ENCODE measurements around the gene POPDC2. TPM values are rescaled to one million over a fixed set of nuclear protein-coding genes. Genes with fewer than 3 reads are reported as not detected.

The POPDC2 gene
- total RNA-seq, 1 experiment from 2014 or later: 0.37 TPM

DNA sequence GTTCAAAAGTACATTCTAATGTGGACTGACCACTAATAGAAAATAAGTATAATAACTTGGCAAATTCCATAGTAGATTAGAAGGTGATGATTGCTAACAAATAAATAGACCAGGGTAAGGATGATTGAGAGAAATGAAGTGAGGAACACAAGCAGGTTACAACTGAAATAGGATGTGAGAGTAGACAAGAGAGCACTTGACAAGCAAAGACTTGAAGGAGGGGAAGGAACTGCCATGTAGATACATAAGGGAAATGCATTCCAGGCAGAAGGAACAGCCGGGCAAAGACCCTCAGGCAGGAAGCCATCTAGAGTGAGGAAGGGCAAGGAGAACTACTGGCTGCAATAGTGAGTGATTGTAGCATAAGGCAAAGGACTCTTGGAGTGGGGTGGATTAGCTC, 57.7 kb downstream of the POPDC2 start:
- H2BK12ac ChIP-seq (ENCODE audit: insufficient read length, low read depth, low read length): no peak overlapping the region
- no peaks in the 10 kb centered on the region for H4K20me1 ChIP-seq (ENCODE audit: control insufficient read depth, insufficient read depth, insufficient read length)
- H3K4ac ChIP-seq (ENCODE audit: low read depth, low read length): no peak overlapping the region
- H3K27ac Mint-ChIP-seq: no peak overlapping the region; a peak in 1 of 7 replicates
- H2BK15ac ChIP-seq (ENCODE audit: low read depth, low read length): no peak overlapping the region
- H2BK5ac ChIP-seq (ENCODE audit: insufficient read length, low read length): no peak overlapping the region
- H3K36me3 Mint-ChIP-seq (ENCODE audit: insufficient read depth in 1 of 3, low read depth in 3 of 3): no peaks in the 10 kb centered on the region
- no peak overlapping the region for H2AFZ ChIP-seq (ENCODE audit: low read length)
- H3K14ac ChIP-seq (ENCODE audit: insufficient read depth, low read length): no peak overlapping the region
- no peaks in the 10 kb centered on the region for H3K27me3 ChIP-seq (ENCODE audit: insufficient read depth, low read length)
- TF ChIP-seq, protein P1, sequence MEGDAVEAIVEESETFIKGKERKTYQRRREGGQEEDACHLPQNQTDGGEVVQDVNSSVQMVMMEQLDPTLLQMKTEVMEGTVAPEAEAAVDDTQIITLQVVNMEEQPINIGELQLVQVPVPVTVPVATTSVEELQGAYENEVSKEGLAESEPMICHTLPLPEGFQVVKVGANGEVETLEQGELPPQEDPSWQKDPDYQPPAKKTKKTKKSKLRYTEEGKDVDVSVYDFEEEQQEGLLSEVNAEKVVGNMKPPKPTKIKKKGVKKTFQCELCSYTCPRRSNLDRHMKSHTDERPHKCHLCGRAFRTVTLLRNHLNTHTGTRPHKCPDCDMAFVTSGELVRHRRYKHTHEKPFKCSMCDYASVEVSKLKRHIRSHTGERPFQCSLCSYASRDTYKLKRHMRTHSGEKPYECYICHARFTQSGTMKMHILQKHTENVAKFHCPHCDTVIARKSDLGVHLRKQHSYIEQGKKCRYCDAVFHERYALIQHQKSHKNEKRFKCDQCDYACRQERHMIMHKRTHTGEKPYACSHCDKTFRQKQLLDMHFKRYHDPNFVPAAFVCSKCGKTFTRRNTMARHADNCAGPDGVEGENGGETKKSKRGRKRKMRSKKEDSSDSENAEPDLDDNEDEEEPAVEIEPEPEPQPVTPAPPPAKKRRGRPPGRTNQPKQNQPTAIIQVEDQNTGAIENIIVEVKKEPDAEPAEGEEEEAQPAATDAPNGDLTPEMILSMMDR (conservative IDR thresholded peaks at IDR 0.05): no peak
- H3K9me3 Mint-ChIP-seq: no peaks in the 10 kb centered on the region
- H4K8ac ChIP-seq (replicated peaks; ENCODE audit: insufficient read length, low read depth, low read length): no peak overlapping the region
- H3K27me3 Mint-ChIP-seq (ENCODE audit: low read depth): no peaks in the 10 kb centered on the region
- no peaks in the 10 kb centered on the region; the same call in 1 of the 2 replicates for H3K4me1 ChIP-seq (ENCODE audit: insufficient read depth, low read length)
- no peak overlapping the region for H4K5ac ChIP-seq (ENCODE audit: insufficient read length, low read depth, low read length)
- H2BK120ac ChIP-seq (ENCODE audit: low read depth, low read length, poor library complexity, severe bottlenecking): no peak overlapping the region
- H3K79me2 ChIP-seq (ENCODE audit: insufficient read depth, low read length): no peaks in the 10 kb centered on the region
- H3K18ac ChIP-seq (ENCODE audit: insufficient read length, low read depth, low read length): no peak overlapping the region
- H3K23ac ChIP-seq (ENCODE audit: insufficient read length, low read depth, low read length): no peak overlapping the region
- H4K91ac ChIP-seq (ENCODE audit: insufficient read length, low read depth, low read length): no peak overlapping the region
- H3K9me3 ChIP-seq (ENCODE audit: control insufficient read depth, low read depth, low read length): no peaks in the 10 kb centered on the region
- no CpG with 5 or more reads among the region's 1 CpG for WGBS (ENCODE audit: extremely low coverage, insufficient read length, low lambda C conversion rate)
- no peak overlapping the region for H3T11ph ChIP-seq (ENCODE audit: low read length)
- H2AK5ac ChIP-seq (ENCODE audit: insufficient read length, low read length): no peak overlapping the region
- H3K4me3 Mint-ChIP-seq: no peak overlapping the region
- H3K4me1 Mint-ChIP-seq: peaks cover 10 to 15% of the 10 kb centered on the region in 2 experiments
- H3K56ac ChIP-seq (ENCODE audit: insufficient read length, low read depth, low read length): no peak overlapping the region
- no peaks in the 10 kb centered on the region for H3K79me1 ChIP-seq (ENCODE audit: insufficient read depth, low read depth, low read length, poor library complexity, severe bottlenecking)
- no peak overlapping the region for H3K27ac ChIP-seq (ENCODE audit: insufficient read length, low read depth, low read length)
- no peak overlapping the region for H2BK20ac ChIP-seq (ENCODE audit: low read depth, low read length, poor library complexity, severe bottlenecking)
- H3K9ac ChIP-seq (ENCODE audit: extremely low read depth, insufficient read length, low read length): no peak overlapping the region
- no peaks in the 10 kb centered on the region for H3K23me2 ChIP-seq (ENCODE audit: insufficient read length, low read depth, low read length, poor library complexity, severe bottlenecking)
- H3K4me2 ChIP-seq (ENCODE audit: insufficient read depth, insufficient read length, low read length): no peak overlapping the region
- DNase-seq: no peak
